NCI-H526 treated with DMSO at 0.1 percent for 48 hours (cell line): Measurements from ENCODE around the gene PLXND1.
"Not testable (repeated sequence)": the region's sequence is repeated elsewhere in the genome, so short reads cannot be mapped to it uniquely, and the experiment has no call there.

ENCODE experiments used
- DNase-seq: peaks from one replicate; lab custom pipeline; 2025; lab: John Stamatoyannopoulos, UW

Gene PLXND1

GRCh38 chr3:129612534-129613366, 6.3 kb upstream of the PLXND1 start:
- no peak for DNase-seq

GRCh38 chr3:129611812-129612533, 5.5 kb upstream of the PLXND1 start:
- no peak for DNase-seq

GRCh38 chr3:129611446-129611800, 4.9 kb upstream of the PLXND1 start:
- no peak for DNase-seq

- not testable (repeated sequence) for DNase-seq
Measured at GRCh38 chr3:129610794-129611445, 4.4 kb upstream of the PLXND1 start.

GRCh38 chr3:129610276-129610675, 3.8 kb upstream of the PLXND1 start:
- DNase-seq: no peak

GRCh38 chr3:129609591-129610182, 3.2 kb upstream of the PLXND1 start:
- no peak for DNase-seq

GRCh38 chr3:129608936-129609590, 2.6 kb upstream of the PLXND1 start:
- DNase-seq: no peak

- no peak for DNase-seq
Measured at GRCh38 chr3:129608087-129608935, 1.8 kb upstream of the PLXND1 start.

GRCh38 chr3:129607391-129608068, 1.1 kb upstream of the PLXND1 start:
- DNase-seq: no peak

- no peak for DNase-seq
Measured at GRCh38 chr3:129605922-129606635, 397 bp downstream of the PLXND1 start.

GRCh38 chr3:129605203-129605921, 1.1 kb downstream of the PLXND1 start:
- peak; percentile 15 for DNase-seq

- no peak for DNase-seq
Measured at GRCh38 chr3:129604767-129605166, 1.7 kb downstream of the PLXND1 start.

GRCh38 chr3:129603991-129604749, 2.3 kb downstream of the PLXND1 start:
- DNase-seq: no peak

- no peak for DNase-seq
Measured at GRCh38 chr3:129603561-129603942, 2.9 kb downstream of the PLXND1 start.

GRCh38 chr3:129602730-129603560, 3.5 kb downstream of the PLXND1 start:
- no peak for DNase-seq

GRCh38 chr3:129602309-129602708, 4.2 kb downstream of the PLXND1 start:
- no peak for DNase-seq

- DNase-seq: no peak
Measured at GRCh38 chr3:129601713-129602112, 4.8 kb downstream of the PLXND1 start.
